ENCODE measurements around the gene CUX1.

CUX1 gene

GRCh38 chr7:101900103-101900502, 82.7 kb downstream of the CUX1 start:
- no peak for DNase-seq

- no peak for DNase-seq
These were observed 84.5 kb downstream of the CUX1 start for GRCh38 chr7:101901661-101902491.

GRCh38 chr7:101902680-101903514, 85.5 kb downstream of the CUX1 start:
- no peak for DNase-seq

GRCh38 chr7:101903515-101903868, 86.1 kb downstream of the CUX1 start:
- no peak for DNase-seq

- no peak for DNase-seq
These were observed 86.6 kb downstream of the CUX1 start for GRCh38 chr7:101904019-101904418.

GRCh38 chr7:101905203-101905865, 87.9 kb downstream of the CUX1 start:
- no peak for DNase-seq

- no peak for DNase-seq
These were observed 89.1 kb downstream of the CUX1 start for GRCh38 chr7:101906291-101907240.

GRCh38 chr7:101910991-101911799, 93.8 kb downstream of the CUX1 start:
- no peak for DNase-seq

- DNase-seq = no peak
These were observed 94.6 kb downstream of the CUX1 start for GRCh38 chr7:101911800-101912715.

- no peak for DNase-seq
These were observed 95.3 kb downstream of the CUX1 start for GRCh38 chr7:101912716-101913110.

GRCh38 chr7:101913247-101913721, 95.9 kb downstream of the CUX1 start:
- DNase-seq = no peak

- DNase-seq = no peak
These were observed 96.4 kb downstream of the CUX1 start for GRCh38 chr7:101913851-101914250.

GRCh38 chr7:101915000-101915399, 97.6 kb downstream of the CUX1 start:
- DNase-seq = no peak

GRCh38 chr7:101916041-101916800, 98.8 kb downstream of the CUX1 start:
- DNase-seq = no peak

- DNase-seq = no peak
These were observed 99.5 kb downstream of the CUX1 start for GRCh38 chr7:101916876-101917275.

GRCh38 chr7:101917566-101917965, 100.1 kb downstream of the CUX1 start:
- DNase-seq = no peak

GRCh38 chr7:101918426-101918825, 101.0 kb downstream of the CUX1 start:
- DNase-seq = no peak

- no peak for DNase-seq
These were observed 102.1 kb downstream of the CUX1 start for GRCh38 chr7:101919363-101920115.

- DNase-seq = no peak
These were observed 103.6 kb downstream of the CUX1 start for GRCh38 chr7:101921061-101921460.

Measured in NCI-H526 treated with DMSO at 0.1 percent for 48 hours (cell line).